Thyroid gland (tissue), 4 donors: ENCODE results near the gene GRM2.

Experiments
- POLR2A ChIP-seq, 2 donors: fragments of 450-650 bp; IDR thresholded peaks; one replicate each; pipeline ENCODE4 v1.6.1; 2017; ENCODE audit warnings: antibody characterized with exemption in 2 of 2, mild to moderate bottlenecking in 2 of 2, moderate library complexity in 1 of 2
- TF ChIP-seq, protein P1 (sequence below), 6 experiments: fragments of 200-600 bp in 3 of 6; fragments of 450-650 bp in 3 of 6; sonication (generic) in 3 of 6; IDR thresholded peaks; one replicate each; pipeline ENCODE4 v1.5.1; 2016 to 2019; ENCODE audit warnings: antibody characterized with exemption in 6 of 6, mild to moderate bottlenecking in 2 of 6, inconsistent platforms in 1 of 6, moderate library complexity in 1 of 6

DNA sequence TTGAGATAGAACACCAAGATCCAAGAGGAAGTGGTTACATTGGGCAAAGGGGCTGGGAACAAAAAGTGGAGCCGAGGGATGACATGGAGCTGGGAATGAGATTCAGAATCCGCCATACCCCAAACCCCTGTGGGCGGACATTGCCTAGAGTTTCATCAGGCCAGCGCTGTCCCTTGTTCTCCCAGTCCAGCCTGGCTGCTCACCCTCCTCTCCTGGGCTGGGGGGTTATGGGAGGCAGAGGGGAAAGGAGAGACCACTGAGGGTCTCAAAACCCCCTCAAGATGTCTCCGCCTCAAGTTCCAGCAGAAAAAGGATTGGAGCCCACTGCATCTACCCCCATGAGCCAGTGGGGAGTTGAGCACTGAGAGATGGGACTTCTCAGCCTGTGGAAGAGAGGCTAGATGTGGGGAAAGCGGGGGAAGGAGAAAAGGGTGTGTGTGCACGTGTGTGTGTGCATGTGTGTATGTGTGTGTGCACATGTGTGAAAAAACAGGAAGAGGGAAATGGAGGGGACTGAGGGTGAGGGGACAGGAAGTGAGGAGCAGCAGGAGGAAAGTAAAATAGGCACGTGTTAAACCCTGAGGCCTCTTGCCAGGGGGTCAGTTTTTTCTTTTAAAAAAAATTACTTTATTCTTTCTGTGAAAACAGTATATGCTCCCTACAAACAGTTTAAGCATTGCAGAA, 14.3 kb downstream of the GRM2 start:
- TF ChIP-seq, protein P1, sequence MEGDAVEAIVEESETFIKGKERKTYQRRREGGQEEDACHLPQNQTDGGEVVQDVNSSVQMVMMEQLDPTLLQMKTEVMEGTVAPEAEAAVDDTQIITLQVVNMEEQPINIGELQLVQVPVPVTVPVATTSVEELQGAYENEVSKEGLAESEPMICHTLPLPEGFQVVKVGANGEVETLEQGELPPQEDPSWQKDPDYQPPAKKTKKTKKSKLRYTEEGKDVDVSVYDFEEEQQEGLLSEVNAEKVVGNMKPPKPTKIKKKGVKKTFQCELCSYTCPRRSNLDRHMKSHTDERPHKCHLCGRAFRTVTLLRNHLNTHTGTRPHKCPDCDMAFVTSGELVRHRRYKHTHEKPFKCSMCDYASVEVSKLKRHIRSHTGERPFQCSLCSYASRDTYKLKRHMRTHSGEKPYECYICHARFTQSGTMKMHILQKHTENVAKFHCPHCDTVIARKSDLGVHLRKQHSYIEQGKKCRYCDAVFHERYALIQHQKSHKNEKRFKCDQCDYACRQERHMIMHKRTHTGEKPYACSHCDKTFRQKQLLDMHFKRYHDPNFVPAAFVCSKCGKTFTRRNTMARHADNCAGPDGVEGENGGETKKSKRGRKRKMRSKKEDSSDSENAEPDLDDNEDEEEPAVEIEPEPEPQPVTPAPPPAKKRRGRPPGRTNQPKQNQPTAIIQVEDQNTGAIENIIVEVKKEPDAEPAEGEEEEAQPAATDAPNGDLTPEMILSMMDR (IDR thresholded peaks at IDR 0.05) = no peak
- TF ChIP-seq POLR2A (IDR thresholded peaks at IDR 0.05) = no peak
